H1 (cell line): Measurements from ENCODE around the gene PIGM. TPM values are rescaled to one million over a fixed set of nuclear protein-coding genes. Genes with fewer than 3 reads are reported as not detected.

Source experiments
- polyA plus RNA-seq, 7 experiments: library from polyadenylated mRNA; depleted of rRNA in 3 of 7; stranded (reverse) in 5 of 7; unstranded in 2 of 7; fragments of >200 nt in 5 of 7; fragments of 200-250 nt in 2 of 7; gene quantifications; 1 replicate in 5 of 7; 2 replicates in 1 of 7; 4 replicates in 1 of 7; pipeline versions ENCODE4 v1.2.1 to v1.2.3, GENCODE V29; 2011 to 2013; ENCODE audit warnings: missing spikeins in 2 of 7, mixed read lengths in 2 of 7
- total RNA-seq: library from RNA; stranded (reverse); fragmentation: NEBNext Ultra II Directional; extraction: Animal tissue kit (Norgen Biotek cat#: 25700); gene quantifications from 2 replicates; pipeline ENCODE4 v1.2.1, GENCODE V29; 2021
- TF ChIP-seq, protein P1 (sequence below): fragments of 300-600 bp; sonication (generic); IDR thresholded peaks from 2 replicates; pipeline ENCODE4 v1.7.1; 2012; ENCODE audit warnings: low read length, moderate library complexity, mild to moderate bottlenecking, inconsistent platforms; ENCODE audit not compliant: insufficient replicate concordance

Gene PIGM
- total and polyA plus RNA-seq, 2 of the 8 experiments (the other 6 are each of a cell fraction or from before 2014, with no cell fraction given): 5.4 to 6.0 TPM

DNA sequence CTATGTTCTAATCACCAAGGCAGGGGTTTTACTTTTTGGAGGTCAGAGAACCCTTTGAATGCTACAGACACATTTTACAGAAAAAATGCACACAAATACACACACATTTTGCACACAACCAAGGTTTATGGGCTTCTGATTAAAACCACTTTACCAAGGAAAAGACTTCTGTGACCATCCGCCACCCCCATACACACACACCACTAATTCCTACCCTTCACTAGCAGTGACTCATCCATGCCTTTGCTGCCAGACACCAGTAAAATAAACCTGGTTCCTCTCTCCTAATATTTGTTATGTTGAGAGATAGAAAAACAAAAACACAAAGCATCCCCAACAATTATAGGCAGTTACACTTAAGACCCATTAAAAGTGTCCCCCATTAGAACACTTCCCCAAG is 12.9 kb downstream of the PIGM start (continued):
- TF ChIP-seq, protein P1, sequence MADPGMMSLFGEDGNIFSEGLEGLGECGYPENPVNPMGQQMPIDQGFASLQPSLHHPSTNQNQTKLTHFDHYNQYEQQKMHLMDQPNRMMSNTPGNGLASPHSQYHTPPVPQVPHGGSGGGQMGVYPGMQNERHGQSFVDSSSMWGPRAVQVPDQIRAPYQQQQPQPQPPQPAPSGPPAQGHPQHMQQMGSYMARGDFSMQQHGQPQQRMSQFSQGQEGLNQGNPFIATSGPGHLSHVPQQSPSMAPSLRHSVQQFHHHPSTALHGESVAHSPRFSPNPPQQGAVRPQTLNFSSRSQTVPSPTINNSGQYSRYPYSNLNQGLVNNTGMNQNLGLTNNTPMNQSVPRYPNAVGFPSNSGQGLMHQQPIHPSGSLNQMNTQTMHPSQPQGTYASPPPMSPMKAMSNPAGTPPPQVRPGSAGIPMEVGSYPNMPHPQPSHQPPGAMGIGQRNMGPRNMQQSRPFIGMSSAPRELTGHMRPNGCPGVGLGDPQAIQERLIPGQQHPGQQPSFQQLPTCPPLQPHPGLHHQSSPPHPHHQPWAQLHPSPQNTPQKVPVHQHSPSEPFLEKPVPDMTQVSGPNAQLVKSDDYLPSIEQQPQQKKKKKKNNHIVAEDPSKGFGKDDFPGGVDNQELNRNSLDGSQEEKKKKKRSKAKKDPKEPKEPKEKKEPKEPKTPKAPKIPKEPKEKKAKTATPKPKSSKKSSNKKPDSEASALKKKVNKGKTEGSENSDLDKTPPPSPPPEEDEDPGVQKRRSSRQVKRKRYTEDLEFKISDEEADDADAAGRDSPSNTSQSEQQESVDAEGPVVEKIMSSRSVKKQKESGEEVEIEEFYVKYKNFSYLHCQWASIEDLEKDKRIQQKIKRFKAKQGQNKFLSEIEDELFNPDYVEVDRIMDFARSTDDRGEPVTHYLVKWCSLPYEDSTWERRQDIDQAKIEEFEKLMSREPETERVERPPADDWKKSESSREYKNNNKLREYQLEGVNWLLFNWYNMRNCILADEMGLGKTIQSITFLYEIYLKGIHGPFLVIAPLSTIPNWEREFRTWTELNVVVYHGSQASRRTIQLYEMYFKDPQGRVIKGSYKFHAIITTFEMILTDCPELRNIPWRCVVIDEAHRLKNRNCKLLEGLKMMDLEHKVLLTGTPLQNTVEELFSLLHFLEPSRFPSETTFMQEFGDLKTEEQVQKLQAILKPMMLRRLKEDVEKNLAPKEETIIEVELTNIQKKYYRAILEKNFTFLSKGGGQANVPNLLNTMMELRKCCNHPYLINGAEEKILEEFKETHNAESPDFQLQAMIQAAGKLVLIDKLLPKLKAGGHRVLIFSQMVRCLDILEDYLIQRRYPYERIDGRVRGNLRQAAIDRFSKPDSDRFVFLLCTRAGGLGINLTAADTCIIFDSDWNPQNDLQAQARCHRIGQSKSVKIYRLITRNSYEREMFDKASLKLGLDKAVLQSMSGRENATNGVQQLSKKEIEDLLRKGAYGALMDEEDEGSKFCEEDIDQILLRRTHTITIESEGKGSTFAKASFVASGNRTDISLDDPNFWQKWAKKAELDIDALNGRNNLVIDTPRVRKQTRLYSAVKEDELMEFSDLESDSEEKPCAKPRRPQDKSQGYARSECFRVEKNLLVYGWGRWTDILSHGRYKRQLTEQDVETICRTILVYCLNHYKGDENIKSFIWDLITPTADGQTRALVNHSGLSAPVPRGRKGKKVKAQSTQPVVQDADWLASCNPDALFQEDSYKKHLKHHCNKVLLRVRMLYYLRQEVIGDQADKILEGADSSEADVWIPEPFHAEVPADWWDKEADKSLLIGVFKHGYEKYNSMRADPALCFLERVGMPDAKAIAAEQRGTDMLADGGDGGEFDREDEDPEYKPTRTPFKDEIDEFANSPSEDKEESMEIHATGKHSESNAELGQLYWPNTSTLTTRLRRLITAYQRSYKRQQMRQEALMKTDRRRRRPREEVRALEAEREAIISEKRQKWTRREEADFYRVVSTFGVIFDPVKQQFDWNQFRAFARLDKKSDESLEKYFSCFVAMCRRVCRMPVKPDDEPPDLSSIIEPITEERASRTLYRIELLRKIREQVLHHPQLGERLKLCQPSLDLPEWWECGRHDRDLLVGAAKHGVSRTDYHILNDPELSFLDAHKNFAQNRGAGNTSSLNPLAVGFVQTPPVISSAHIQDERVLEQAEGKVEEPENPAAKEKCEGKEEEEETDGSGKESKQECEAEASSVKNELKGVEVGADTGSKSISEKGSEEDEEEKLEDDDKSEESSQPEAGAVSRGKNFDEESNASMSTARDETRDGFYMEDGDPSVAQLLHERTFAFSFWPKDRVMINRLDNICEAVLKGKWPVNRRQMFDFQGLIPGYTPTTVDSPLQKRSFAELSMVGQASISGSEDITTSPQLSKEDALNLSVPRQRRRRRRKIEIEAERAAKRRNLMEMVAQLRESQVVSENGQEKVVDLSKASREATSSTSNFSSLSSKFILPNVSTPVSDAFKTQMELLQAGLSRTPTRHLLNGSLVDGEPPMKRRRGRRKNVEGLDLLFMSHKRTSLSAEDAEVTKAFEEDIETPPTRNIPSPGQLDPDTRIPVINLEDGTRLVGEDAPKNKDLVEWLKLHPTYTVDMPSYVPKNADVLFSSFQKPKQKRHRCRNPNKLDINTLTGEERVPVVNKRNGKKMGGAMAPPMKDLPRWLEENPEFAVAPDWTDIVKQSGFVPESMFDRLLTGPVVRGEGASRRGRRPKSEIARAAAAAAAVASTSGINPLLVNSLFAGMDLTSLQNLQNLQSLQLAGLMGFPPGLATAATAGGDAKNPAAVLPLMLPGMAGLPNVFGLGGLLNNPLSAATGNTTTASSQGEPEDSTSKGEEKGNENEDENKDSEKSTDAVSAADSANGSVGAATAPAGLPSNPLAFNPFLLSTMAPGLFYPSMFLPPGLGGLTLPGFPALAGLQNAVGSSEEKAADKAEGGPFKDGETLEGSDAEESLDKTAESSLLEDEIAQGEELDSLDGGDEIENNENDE: no peak
